NCI-H2196 treated with DMSO at 0.1 percent for 48 hours (cell line): ENCODE measurements around the gene TMEM9.

Experiments used
- DNase-seq: peaks from one replicate; lab custom pipeline; 2025; ENCODE audit not compliant: unreplicated experiment; lab: John Stamatoyannopoulos, UW

TMEM9 gene

DNA sequence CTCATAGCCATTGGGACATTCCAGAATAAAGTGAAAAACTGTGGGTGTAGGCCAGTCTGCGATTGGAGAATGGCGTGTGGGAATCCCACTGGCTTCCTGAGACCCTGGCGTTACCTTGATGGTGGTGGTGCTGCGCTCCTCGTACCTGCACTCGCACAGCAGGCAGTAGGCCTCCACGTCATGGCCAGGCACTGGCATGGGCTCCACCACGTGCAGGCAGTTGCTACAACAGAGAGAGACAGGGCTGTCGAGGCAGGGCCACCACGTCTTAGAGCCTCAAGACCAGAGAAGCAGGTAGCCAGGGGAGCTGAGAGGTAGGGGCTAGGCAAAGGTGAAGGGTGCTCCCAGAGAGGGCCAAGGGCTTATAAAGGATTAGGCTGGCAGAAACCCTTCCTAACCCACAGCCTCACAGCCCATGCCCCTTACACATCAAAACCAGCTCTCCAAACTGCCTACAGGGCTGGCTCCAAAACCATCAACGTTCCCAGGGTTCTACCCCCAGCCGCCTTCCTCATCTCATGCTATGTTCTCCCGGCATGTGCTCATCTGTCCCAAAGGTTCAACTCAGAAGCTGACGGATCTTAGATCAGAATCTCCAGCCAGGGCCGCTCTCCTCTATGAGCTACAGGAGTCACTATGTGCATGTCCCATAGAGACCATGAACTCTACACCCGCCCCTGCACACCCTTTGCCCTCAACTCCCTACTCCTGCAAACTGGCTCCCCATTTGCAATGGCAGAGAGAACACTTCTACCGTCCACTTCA lies 7.5 kb downstream of the TMEM9 start:
- no peak for DNase-seq

DNA sequence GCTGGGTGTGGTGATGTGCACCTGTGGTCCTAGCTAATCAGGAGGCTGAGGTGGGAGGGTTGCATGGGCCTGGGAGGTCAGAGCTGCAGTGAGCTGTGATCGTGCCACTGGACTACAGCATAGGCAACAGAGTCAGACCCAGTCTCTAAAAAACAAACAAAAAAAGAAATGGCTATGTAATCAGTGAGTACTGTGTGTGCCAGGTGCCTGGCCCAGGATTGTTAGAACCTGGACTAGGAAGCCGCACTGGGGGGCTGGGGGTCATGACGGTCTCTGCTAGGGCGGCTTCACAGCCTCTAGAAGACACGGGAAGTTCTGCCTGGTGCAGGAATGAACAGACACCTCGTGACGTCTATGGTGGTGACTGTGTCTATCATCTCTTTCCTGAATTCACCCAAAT lies 8.5 kb downstream of the TMEM9 start:
- DNase-seq = no peak

DNA sequence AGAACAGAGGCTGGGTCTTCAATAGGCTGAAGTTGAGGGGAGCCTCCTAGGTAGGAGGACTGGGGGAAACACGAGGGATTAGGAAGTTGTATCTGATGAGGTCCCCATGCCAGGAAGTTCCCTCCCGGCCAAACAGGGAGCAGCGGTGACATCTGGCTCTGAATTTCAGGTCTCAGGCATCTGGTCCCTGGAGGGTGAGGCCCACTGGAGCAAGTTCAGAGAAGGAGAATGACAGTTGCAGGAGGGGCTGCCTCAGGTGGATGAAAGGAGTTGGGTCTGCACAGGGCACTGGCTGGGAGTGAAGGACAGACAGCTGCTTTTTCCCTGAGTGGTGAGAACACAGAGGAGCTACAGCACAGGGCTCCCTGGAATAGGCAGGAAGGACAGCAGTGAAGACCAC lies 9.1 kb downstream of the TMEM9 start:
- DNase-seq = no peak

DNA sequence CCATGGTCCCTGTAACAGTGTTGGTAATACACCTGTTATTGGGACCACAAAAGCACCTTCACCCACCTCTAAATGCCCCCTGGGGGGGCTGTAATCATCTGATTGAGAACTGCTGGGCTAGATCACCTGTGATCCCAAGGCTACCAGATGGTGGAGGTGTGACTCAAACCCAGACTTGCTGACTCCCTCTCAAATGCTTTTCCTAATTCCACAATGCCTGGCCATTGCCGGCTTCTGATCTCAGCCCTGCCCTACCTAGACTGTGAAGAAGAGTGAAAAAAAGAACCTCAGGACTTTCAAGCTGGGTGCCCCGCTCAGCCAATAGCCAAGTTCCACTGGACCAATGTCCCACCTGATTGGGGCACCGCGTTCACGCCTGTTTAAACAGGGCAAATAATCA lies 9.6 kb downstream of the TMEM9 start:
- DNase-seq = no peak

- DNase-seq = no peak
Measured at GRCh38 chr1:201143726-201144635, 10.3 kb downstream of the TMEM9 start.

GRCh38 chr1:201142849-201143725 lies 11.2 kb downstream of the TMEM9 start:
- no peak for DNase-seq

GRCh38 chr1:201142011-201142848 lies 12.0 kb downstream of the TMEM9 start:
- no peak for DNase-seq

GRCh38 chr1:201141418-201141817 lies 12.9 kb downstream of the TMEM9 start:
- no peak for DNase-seq

- DNase-seq = no peak
Measured at GRCh38 chr1:201140941-201141260, 13.4 kb downstream of the TMEM9 start.

DNA sequence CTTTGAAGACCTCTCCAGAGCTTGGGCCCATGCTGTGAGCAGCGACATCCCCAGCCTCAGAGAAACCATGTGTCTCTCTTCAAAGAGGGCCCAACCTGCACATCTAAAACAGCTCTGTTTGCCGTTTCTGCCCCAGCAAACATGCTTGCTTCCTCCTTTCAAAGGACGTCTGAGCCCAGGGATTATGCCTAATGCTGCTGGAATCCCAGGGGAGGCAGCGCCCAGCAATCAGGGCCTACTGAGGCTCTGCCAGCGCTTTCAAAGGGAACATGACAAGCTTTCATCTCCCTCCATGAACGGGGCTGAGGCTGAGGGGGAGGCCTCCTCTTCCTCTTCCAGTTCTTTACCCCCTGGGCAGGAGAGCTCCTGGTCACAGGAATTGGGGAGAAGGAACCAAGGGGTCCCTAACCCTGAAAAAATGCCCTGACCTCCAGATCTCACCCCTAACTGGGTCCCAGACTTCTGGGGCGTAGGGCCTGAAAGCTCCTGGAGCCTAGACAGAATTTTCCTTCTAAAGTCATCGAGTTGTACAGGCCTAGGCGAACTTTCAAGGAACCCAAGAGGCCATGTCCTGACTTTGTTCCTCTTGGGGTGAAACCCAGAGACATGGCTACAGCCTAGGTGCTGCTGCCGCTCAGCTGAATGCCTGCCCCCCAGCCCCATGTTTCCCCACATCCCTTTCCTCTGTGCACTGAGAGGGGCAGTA lies 13.9 kb downstream of the TMEM9 start:
- no peak for DNase-seq

GRCh38 chr1:201139756-201140155 lies 14.5 kb downstream of the TMEM9 start:
- no peak for DNase-seq

DNA sequence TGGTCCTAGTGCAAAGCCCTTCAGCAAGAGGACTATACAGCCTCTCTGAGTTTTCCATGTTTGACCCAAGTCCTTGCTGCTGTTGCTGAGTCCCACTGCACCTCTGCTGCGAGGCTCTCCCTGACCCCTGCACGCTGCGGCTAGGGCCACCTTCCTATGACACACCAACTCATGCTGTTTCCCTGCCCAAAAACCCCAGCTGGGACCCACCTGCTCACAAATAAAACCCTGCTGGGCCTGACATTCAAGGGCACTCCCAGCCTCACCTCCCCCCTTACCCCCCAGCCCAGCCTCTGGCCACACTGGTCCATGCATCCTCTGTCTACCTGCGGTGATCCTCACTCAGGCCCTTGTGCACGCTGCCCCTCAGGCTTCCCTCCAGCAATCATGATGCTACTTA lies 15.0 kb downstream of the TMEM9 start:
- DNase-seq = no peak

DNA sequence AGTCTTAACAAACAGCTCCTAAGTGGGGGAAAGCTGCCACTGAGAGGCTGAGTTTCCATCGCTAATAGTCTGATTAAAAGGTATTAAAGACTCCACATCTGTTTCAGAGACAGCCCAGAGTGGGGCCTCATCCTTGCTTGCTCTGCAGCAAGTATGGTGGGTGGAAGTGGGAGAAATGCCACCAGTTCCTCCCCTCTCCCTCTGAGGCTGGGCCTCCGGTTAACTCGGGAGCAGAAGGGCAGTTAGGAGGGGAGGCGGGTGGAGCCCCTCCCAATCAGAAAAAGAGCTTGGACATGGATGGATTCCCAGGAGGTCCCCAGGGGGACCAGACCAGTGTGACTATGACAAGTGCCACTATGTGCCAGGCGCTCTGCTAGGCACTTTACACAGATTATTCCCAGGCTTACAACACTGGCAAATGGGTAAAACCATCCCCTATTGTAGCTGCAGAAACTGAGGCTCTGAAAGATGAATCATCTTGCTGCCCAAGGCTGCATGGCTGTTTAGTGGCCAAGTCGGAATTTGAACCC lies 15.9 kb downstream of the TMEM9 start:
- no peak for DNase-seq

GRCh38 chr1:201137579-201138310 lies 16.5 kb downstream of the TMEM9 start:
- no peak for DNase-seq

GRCh38 chr1:201137024-201137392 lies 17.3 kb downstream of the TMEM9 start:
- DNase-seq = no peak

DNA sequence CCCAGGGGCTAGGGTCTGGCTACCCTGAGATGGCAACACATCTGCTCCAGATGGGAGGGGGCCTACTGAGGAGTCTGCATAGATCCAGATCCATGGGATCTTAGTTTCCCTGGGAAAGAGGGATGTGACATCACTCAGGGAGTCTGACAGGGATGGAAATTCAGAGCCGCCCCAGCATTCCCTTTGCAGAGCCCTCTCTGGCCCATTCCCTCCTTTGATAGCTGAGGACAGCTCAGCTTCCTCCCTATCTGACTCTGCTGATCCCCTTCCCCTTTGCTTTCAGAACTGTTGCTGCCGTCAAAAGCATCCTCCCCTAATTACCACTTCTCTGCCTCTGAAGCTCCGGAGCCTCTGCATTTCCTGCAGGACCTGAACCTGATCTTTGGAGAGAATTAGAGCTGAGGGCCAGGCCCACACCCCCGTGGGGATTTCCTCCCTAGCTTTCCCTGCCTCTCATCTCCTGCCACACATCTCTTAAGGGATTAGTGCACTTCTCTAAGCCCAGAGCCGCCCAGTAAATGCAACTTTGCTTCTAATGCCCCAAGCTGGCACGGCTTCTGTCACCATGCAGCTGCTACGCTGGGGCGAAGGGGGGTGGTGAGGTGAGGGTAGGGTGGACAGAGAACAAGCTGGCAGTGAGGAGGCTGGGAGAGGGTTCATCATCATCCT lies 17.8 kb downstream of the TMEM9 start:
- DNase-seq = no peak

DNA sequence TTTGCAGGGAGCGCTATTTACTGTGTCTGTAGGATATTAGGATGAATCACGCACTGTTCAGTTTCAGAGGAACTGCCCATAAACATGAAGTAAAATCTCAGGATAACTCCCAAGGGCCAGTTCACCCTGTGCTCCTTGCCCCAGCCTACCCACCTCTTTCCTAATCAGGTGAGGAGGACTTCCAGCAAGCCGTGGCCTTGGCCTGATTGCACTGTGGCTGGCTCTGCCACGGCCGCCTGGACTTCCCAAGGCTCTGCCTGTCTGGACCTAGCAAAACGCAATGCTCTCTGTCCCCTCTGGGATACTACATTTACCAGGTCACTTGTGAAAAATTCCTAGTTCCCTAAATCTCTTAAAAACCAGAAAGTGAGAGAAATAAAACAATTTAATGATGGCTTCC lies 19.9 kb downstream of the TMEM9 start:
- DNase-seq = no peak

DNA sequence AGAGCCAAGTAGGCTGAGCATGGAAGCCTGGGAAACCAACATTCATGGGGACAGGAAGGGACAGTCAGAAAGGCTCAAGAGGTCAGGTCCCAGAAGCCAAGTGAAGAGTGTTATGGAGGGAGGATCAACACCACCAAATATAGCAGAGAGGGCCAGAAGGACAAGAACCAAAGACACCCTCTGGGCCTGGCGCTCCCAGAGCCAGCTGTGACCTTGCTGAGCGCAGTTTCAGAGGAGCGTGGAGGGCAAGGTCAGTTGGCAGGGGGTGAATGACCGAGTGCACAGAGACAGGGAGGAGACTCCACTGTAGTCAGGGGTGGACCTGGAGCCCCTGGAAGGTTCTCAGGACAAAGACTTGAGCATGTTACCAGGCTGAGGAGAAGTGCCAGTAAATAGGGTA lies 22.9 kb downstream of the TMEM9 start:
- DNase-seq = no peak

- DNase-seq = no peak
Measured at GRCh38 chr1:201128962-201129361, 25.3 kb downstream of the TMEM9 start.
